Hematopoietic multipotent progenitor cell treated with erythropoietin and hydrocortisone succinate and interleukin-3 and kit ligand, for 4 days (in vitro differentiated cells): ENCODE results near the gene MRPS2.
"Not testable (repeated sequence)": the region's sequence is repeated elsewhere in the genome, so short reads cannot be mapped to it uniquely, and the experiment has no call there.

Experiments used
- DNase-seq: peaks from one replicate; pipeline ENCODE4 v3.0.0-alpha.2; 2015

Gene MRPS2

DNA sequence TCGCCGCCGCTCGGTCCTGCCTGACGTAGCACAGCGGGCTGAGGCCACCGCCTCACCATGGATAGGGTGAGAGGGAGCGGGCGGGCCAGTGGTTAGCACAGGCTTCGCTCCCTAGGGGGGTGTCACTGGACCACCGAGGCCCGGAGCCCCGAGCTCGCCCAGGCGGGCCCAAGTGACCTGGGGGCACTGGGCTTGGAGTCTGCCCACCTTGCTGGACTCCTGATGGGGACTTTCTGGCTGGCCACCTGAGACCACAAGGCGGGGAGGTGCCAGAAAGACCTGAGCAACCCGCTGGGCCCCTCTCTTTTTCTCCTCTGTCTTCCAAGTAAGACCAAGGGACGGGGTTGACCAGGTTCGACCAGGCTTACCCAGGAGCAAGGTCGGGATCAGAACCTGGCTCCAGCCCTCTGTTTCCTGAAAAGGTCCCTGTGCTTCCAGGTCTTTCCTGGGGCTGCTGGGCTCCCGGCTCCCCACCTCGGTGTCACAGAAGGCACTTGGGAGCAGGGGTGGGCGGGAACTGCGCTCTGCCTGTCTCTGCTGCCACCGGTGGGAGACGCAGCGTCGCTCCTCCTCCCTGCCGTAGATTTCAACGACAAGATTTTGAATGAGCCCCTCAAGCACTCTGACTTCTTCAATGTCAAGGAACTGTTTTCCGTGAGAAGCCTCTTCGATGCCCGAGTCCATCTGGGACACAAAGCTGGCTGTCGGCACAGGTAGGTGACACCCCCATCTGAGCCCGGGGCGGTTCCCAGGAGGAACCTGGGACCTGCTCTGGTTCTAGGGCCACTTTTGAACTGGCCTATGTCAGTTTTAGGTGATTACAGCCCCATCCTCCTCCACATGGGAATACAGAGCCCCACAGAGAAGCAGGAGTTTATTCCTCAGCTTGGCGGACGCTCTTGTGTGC is 1.0 kb downstream of the MRPS2 start:
- peak; percentile 86 for DNase-seq

DNA sequence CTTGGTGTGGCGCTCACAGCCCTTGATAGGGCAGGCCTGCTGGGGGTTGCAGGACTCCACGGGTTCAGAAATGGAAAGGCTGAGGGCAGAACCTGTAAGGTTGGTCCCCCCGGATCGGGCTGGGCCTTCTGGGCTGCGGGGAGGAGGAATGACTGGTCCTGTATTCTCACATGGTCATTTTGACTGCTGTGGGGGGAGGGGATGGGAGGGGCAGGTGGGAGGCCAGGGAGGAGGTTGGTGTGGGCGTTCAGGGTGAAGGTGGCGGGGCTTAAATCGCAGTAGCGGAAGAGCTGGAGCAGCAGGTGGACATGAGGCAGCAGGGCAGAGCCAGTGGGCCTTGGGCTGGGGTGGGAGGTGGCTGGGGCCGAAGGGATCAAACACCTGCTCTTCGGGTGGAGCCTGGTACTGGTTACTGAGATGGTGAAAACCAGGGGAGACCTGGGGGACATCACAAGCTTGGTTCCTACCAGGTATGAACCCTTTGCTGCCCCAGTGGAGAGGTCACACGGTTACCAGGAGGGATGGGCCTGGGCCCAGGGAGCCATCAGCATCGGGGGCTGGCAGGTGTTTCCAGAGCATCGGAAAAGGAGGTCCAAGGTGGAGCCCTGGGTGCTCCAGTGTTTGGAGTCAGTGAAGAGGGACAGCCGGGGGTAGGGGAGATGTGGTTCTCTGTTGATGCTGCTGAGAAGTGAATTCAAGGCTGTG is 1.8 kb downstream of the MRPS2 start:
- DNase-seq = no peak

DNA sequence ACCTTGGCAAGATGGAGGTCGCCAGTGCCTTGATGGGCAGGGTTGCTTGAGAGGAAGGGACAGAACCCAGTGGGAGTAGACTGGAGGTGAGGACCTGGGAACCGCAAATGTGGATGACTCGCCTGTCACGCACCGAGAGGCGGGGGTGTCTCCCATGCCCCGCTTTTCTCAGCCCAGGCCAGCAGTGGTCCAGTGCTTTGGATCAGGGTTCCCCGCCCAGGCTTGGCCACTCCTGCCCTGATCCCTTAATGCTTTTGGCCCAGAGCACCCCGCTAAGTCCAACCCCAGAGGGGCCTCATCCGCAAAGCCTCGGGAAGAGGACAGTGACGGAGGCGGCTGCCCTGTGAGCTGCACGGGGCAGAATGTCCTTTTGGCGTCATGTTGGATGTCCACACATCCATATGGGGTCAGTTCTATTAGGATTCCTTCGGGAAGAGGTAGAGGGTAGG is 2.4 kb downstream of the MRPS2 start:
- no peak for DNase-seq

DNA sequence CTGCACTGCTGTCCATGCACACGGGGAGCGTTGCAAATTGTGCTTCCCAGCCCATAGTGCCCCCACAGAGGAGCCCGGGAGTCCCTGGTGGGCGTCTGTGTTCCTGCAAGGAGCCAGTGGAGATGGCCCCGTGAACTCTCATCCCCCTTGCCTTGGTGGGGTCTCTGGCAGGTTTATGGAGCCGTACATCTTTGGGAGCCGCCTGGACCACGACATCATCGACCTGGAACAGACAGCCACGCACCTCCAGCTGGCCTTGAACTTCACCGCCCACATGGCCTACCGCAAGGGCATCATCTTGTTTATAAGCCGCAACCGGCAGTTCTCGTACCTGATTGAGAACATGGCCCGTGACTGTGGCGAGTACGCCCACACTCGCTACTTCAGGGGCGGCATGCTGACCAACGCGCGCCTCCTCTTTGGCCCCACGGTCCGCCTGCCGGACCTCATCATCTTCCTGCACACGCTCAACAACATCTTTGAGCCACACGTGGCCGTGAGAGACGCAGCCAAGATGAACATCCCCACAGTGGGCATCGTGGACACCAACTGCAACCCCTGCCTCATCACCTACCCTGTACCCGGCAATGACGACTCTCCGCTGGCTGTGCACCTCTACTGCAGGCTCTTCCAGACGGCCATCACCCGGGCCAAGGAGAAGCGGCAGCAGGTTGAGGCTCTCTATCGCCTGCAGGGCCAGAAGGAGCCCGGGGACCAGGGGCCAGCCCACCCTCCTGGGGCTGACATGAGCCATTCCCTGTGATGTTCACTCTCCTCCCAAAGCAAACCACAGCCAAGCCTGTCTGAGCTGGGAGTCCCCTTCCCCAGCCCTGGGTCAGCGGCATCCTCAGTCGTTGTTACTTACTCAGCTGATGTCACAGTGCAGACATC is 3.1 kb downstream of the MRPS2 start:
- no peak for DNase-seq

DNA sequence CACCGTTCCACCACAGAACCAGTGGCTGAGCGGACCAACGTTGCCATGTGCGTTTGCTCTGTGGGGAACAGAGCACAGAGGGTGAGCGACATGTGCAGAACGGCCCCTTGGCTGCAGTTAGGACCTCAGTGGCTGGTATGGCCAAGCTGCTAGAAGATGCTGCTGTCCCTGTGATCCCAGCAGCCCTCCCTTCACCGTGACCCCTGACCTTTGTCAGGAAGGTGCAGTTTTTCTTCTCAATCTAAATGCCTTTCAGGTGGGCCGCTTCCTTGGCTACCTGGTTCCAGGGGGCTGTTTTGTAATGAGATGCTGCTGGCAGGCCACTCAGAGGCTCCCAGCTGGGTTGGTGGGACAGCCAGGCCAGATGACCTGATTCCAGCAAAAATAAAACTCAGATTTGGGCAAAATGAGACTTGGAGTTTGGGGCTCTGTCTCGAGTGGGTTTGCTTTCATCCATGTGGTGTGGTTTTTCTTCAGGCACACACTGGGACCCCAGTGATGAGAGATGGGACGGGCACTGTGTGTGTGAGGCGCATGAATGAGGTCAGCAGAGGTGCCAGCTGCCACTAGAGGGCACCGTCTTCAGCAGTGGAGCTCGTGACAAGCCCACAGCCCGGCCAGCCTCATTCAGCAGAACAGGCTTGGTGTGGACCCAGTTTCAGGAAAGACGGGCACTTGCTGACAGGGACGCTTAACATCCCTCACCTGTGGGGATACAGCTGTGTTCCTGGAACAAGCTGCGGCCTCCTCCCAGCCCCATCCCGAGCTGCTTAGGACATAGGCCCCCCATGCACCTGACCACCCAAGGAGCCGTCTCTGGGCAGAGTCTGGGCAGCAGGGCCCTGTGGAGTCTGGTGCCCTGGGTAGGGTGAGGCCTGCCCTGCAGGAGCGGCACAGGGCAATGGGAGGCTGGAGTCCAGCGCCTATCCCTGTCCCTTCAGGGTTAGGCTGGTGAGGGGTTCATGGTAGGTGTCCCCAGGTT is 4.1 kb downstream of the MRPS2 start:
- DNase-seq = peak; percentile 84

DNA sequence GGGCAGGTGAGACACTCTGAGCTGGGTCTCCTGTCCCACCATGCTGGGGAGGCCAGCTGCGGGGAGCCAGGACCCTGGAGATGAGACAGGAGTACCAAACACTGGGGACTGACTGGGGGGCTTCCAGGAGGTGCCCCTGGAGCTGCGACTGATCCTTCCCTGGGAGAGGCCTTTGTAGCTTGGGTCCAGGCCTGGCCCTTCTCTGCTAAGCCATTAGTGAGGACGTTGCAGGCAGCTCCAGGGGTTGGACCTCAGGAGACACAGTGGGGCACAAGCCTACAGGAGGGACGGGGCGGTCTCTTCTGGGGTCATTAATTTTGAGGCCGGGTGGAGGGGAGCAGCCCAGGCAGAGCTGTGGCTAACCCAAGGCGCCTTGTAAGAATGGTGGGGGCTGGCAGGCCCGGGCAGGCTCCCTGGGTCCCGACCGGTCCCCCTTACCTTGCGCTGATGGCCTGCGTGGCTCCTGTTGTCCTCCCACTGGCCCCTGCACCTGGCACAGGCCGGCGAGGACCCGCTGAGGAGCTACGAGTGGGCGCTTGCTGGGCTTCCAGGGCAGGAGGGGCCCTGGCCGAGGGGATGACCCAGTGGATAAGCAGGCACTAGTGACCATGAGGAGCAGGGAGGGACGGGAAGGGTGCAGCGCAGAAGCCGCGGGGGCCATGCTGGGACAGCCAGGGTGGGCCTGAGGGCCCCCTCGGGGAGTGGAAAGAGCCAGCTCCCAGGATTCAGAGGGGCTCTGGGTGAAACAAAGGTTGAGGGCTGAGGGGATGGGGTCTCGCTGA is 5.1 kb downstream of the MRPS2 start:
- DNase-seq = no peak

DNA sequence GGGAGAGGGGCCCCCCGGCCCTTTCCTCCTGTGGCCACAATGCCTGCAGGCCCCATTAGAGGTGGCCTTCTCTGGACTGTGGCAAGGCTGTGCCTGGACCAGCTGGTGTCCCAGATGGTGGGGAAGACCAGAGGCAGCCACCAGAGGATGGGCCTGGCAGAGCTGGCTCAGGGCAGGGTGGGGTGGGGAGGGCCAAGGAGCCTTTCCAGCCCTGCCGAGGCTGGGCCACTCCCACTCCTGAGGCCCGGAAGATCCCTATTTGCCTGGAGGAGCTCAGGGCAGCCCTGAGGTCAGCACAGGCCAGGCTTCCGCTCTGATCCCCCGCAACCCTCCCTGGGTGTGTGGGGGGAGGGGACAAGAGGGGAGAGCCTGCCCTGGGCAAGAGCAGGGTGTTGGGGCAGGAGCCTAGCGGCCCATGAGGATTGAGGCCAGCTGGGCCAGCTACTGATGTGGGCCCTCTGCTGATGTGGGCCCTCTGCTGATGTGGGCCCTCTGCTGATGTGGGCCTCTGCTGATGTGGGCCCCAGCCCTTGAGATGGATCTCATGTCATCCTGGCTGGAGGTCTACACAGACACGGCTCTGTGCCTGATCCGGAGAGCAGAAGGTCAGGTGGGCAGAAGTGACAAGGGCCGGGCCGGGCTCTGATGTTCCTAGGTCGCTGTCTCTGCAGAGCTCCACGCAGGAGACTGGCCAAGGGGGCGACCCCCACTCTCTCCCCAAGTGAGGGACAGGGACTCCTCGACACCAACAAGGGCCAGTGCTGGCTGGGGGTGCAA is 6.0 kb downstream of the MRPS2 start:
- no peak for DNase-seq

DNA sequence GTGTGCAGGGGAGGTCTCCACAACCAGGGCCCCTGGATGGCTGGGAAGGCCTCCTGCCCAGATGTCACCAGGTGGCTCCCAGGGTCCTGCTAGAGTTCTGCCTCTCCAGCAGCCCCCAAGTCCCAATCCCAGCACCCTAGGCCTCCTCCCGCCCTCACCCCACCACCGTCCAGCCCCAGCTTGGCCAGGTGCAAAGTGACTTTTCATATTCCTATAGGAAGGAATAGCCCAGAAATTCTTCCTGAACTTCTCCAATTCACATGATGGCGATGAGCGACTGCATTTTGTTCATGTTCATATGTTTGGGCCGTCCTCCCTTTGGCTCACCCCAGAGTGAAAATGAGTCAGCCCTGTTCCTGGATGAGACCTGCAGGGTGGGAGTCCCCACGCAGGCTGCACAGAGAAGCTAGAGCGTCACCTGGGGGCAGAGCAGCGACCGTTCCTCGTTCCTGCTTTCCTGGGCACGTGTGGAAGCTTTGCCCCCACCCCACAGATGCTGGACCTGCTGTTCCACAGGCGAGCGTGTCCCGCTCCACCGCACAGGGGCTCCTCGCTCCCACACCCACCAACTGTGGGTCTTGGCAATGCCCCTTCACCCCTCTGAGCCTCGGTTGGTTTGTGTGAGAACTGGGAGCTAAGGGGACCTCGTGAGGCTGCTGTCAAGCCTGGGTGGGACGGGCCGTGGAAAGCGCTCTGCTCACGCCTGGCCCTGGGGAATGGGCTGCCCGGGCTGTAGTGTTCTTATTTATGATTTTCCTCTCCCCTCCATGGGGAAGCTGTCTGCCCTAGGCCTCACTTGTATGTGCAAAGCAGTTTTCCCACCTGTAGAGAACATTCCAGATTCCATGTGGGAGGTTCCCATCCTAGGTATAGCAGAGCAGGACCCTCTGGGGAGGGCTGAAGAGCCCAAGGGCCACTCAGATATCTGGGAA is 6.9 kb downstream of the MRPS2 start:
- no peak for DNase-seq

DNA sequence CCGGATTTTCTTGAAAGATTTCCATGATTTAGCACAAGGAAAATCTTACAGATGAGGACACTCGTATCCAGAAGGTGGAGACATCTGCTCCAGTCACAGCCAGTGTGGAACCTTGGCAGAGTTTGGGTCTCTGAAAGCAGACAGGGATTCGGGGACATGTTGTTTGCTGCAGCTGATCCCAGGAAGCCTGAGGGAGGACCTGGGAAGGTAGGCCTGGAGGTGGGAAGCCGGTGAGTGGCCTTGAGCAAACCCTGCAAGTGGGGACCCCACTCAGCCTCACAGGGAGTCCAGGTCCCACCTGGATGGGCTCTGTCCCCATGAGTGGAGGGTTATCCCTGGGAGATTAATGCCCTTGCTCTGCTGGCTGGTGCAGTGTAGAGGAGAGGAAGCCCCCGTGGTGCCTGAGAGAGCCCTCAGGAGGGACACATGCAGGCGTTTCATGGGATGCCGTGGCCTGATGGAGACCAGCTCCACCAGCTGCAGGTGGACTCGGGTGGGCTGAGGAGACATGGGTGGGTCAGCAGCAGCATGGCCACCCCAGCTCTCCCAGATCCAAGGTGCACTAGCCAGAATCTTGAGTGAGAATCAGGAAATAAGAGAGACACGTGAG is 7.8 kb downstream of the MRPS2 start:
- DNase-seq = no peak

DNA sequence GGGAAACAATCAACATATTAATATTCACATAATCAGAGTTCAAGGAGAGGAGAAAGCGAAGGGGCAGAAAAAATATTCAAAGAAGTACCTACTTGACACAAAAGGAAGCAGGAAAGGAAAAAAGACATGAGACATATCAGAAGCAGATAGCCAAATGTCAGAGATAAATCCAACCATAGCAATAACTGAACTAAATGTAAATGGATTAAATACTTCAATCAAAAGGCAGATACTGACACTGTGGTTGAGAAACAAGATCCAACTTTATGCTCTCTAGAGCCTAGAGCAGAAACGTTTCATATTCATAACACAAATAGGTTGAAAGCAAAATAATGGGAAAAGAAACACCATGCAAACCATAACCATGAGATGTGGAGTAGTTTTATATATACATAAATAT is 9.0 kb downstream of the MRPS2 start:
- DNase-seq = no peak

DNA sequence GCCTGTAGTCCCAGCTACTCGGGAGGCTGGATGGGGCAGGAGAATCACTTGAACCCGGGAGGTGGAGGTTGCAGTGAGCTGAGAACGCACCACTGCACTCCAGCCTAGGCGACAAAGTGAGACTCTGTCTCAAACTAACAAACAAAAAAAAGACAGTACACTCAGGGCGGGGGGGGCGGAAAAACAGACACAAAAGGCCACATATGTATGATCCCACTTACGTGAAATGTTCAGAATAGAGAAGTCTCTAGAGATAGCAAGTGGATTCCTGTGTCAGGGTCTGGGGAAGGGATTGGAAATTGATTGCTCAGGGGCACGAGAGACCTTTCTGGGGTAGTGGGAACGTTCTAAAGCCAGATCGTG is 11.7 kb downstream of the MRPS2 start:
- DNase-seq = no peak

DNA sequence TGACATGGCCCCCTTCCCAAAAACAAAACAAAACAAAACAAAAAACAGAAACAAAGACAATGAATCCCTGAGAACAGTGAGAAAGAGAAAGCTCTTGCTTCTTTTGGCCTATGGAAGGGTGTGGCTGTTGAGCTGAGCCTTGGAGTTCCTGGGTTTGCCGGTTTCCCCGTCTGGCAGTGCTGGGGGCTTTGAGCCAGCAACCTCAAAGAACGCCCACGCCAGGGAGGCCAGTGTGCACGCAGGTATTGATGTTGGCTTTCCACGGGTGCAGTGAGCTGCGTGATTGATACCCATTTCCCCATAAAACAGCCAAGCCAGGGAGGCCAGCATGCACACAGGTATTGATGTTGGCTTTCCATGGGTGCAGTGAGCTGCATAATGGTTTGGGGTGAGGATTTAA is 12.4 kb downstream of the MRPS2 start:
- no peak for DNase-seq

DNA sequence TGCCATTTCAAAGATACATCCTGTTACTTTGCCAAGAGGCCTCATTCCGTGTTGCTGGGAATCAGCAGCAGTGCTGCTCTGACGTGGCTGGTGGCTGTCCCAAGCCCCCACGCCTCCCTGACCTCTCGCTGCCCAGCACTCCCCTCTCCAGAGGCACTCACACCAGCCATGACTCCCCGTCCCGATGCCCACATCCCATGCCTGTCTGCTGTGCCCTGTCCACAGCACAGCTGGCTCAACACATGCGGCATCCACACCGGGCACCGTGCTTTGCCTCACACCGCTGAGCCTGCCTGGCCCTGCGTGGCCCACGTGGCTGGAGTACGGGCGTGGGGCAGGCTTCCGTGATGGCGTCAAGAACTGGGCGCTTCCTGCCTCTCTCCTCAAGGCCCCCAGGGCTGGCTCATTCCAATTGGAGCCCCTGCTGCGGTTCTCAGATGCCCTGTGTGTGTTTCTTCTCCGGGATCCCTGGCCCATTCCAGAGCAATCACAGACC is 12.9 kb downstream of the MRPS2 start:
- no peak for DNase-seq

DNA sequence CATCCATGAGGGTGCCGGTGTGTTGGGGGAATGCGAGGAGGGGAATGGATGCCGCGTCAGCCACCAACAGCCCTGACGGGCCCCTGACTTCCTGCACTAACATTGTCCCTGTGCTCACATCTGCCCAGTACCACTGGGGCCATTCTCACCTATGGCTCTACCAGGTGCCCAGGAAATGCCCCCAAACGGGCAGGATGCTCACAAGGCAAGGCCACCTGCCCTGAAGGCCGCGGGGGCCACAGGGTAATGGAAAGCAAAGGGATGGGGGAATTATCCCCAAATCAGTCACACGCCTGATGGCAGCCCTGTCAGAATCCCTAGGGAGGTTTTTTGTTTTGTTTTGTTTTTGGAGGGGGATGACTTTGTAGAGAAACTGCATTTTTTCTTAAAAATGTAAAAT is 13.4 kb downstream of the MRPS2 start:
- DNase-seq = not testable (repeated sequence)

DNA sequence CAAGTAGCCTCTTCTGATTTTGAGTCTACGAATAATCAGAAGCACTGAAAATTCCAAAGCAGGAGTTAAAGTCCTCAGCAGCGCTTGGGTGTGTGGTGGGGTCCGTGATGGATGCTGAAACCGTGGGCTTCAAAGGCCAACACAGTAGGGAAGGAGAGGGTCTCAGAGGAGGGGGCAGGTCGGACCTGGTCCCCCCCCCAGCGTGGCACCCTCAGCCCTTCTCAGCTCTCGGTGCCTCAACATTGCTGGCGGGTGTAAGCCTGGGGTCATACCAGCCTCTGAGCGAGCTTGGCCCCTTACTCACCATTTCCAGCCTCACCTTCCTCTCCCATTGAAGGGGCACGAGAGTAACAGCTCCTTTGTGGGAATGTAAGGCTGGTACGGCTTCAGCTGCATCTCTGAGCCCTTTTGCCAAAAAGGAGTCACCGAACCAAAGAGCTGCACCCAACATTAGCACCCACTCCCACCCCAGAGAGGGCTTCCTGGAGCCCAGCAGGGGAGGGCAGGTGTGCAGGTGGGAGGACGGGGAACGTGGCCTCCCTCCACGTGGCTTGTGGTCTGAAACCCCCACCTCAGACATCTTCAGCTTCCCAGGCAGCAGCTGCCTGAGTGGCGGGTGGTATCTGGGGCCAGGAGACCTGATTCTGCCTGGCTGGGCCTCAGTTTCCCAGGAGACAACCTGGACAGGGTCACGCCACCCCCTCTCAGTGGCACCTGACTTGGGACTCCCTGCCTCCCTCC is 14.0 kb downstream of the MRPS2 start:
- no peak for DNase-seq

DNA sequence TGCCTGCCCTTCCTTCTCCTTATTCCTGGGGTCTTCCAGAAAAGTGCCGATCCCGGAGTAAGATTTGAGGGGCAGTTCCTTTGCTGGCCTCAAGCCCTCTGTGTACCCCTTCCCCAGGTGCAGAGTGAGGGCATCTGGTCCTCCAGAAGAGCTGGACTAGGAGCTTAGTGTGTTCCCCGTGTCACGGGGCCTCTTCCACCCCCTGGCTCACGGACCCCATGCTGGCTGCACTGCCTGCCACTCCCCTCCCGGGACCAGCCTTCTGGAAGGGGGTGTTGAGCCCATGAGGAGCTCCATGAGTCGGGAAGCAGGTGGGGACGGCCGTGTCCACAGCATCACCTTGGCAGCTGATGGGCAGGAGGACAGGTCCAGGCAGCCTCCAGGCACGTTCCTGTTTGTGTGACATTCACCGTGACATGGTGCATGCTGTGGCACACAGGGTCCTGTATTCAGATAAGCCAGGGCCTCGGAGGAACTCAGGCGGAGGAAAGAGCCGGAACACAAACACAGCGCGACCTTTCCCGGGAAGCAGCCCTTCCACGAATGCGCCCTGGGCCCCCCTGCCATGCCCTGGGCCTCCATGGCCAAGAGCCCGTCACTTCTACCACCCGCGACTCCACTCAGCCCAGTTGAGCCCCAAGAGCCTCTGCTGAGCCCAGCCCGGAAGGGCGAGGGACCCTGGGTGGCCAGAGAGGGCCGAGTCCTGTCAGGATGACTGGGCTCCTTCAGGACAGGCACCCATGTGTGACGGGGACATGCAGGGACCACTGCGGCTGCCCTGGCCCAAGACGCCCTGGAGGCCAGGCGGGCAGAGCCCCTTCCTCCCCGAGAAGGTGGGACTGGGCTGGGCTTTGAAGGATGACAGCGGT is 14.8 kb downstream of the MRPS2 start:
- no peak for DNase-seq
